Mammary epithelial cell (primary cell): ENCODE data around the gene DNAH14.

Experiments used
- EZH2 ChIP-seq: IDR thresholded peaks from 2 replicates; pipeline ENCODE4 v1.6.1; 2012; ENCODE audit warnings: low read length, inconsistent platforms, borderline replicate concordance
- TF ChIP-seq, protein P1 (sequence below), 2 donors: IDR thresholded peaks in 1 of 2; conservative IDR thresholded peaks in 1 of 2; 2 replicates each; pipeline ENCODE4 v1.5.1; 2011 to 2012; ENCODE audit warnings: inconsistent platforms in 2 of 2, low read length in 2 of 2, mild to moderate bottlenecking in 2 of 2, control low read depth in 1 of 2, low read depth in 1 of 2; ENCODE audit not compliant: insufficient read depth in 1 of 2; ENCODE audit errors: extremely low read depth in 1 of 2

DNA sequence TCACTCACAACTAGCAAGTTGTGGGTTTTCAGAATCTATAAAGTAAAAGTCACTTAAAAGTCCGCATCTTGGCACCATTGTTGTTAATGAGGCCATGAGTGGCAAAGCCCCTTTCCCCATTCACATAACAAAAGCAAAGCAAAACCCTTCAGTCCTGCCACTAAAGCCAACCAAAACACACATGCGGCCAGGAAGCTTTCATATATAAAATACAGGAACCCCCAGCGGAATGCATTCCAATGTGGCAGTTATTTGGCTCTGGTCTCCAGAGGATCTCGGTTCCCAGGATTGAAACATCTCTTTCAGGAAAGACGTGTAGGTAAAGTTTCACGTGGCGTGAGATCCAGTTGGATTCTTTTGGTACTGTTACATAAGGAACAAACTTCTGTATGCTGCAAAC, 500.8 kb downstream of the DNAH14 start:
- TF ChIP-seq, protein P1, sequence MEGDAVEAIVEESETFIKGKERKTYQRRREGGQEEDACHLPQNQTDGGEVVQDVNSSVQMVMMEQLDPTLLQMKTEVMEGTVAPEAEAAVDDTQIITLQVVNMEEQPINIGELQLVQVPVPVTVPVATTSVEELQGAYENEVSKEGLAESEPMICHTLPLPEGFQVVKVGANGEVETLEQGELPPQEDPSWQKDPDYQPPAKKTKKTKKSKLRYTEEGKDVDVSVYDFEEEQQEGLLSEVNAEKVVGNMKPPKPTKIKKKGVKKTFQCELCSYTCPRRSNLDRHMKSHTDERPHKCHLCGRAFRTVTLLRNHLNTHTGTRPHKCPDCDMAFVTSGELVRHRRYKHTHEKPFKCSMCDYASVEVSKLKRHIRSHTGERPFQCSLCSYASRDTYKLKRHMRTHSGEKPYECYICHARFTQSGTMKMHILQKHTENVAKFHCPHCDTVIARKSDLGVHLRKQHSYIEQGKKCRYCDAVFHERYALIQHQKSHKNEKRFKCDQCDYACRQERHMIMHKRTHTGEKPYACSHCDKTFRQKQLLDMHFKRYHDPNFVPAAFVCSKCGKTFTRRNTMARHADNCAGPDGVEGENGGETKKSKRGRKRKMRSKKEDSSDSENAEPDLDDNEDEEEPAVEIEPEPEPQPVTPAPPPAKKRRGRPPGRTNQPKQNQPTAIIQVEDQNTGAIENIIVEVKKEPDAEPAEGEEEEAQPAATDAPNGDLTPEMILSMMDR (conservative IDR thresholded peaks at IDR 0.05 in 1 of 2, IDR thresholded peaks at IDR 0.05 in 1 of 2; ENCODE audit: extremely low read depth in 1 of 2, insufficient read depth in 1 of 2, low read depth in 1 of 2, low read length in 2 of 2), result no peak
- no peak for TF ChIP-seq EZH2
